HCT116 (cell line): ENCODE data around the gene MEG3. TPM values are rescaled to one million over a fixed set of nuclear protein-coding genes. Genes with fewer than 3 reads are reported as not detected.

ENCODE experiments used
- ATAC-seq: fragments of 200-7000 bp; cut with Tn5 transposase; 2 replicates; pipeline ENCODE4 v1.9.1; 2020; ENCODE audit warnings: mild to moderate bottlenecking, moderate library complexity
- BruUV-seq: library from RNA; stranded (reverse); fragments of 400-500 nt; replicated peaks from 2 replicates; lab custom pipeline; 2021; lab: Mats Ljungman, UMichigan
- CTCF ChIA-PET: fragments of 300-600 bp; sonication (Branson Sonifier 250); formaldehyde crosslinking; loops from one replicate; lab custom pipeline; 2021; ENCODE audit warnings: antibody characterized with exemption; lab: Charles Lee
- POLR2A ChIA-PET: fragments of 300-600, 350-600 bp; sonication (Branson Sonifier 250); formaldehyde crosslinking; loops from one replicate; lab custom pipeline; 2021; ENCODE audit warnings: antibody characterized with exemption; lab: Charles Lee
- RAD21 ChIA-PET, 2 experiments: fragments of 300-600 bp; sonication (Branson Sonifier 250); formaldehyde crosslinking; loops; one replicate each; lab custom pipeline; 2023; ENCODE audit warnings: low total read pairs in 2 of 2; ENCODE audit not compliant: uncharacterized antibody in 2 of 2, unreplicated experiment in 2 of 2, low non-redundant PET in 1 of 2; lab: Charles Lee
- DNase-seq: peaks from one replicate; pipeline ENCODE4 v3.0.0-alpha.2; 2010; ENCODE audit warnings: low read depth, low spot score
- H2AFZ ChIP-seq: fragments of 200-600 bp; shearing (Covaris generic), sonication (generic); 2 replicates; pipeline ENCODE4 v1.6.1; 2017; ENCODE audit warnings: low read depth, mixed run types, mixed read lengths, antibody characterized with exemption, low read length; ENCODE audit not compliant: poor library complexity, severe bottlenecking
- H3K27ac ChIP-seq: 2 replicates; pipeline ENCODE4 v1.5.1; 2012; ENCODE audit warnings: low read depth, low read length
- H3K27me3 ChIP-seq: fragments of 200-600 bp; sonication (generic); 2 replicates; pipeline ENCODE4 v1.6.1; 2016; ENCODE audit warnings: mixed run types, low read length, mixed read lengths; ENCODE audit not compliant: insufficient read depth
- H3K36me3 ChIP-seq, 2 experiments: fragments of 200-500 bp in 1 of 2; fragments of 200-600 bp in 1 of 2; sonication (Bioruptor generic) in 1 of 2; sonication (generic) in 1 of 2; 2 replicates each; pipeline versions ENCODE4 v1.5.1 to v1.6.1; 2014 to 2016; ENCODE audit warnings: low read length in 2 of 2, inconsistent platforms in 1 of 2, mixed read lengths in 1 of 2, mixed run types in 1 of 2; ENCODE audit not compliant: insufficient read depth in 2 of 2, control insufficient read depth in 1 of 2
- H3K4me1 ChIP-seq, 2 experiments: fragments of 200-600 bp in 1 of 2; sonication (generic) in 1 of 2; 2 replicates each; pipeline versions ENCODE4 v1.5.1 to v1.6.1; 2012 to 2017; ENCODE audit warnings: low read length in 2 of 2, inconsistent platforms in 1 of 2, mild to moderate bottlenecking in 1 of 2, mixed read lengths in 1 of 2, mixed run types in 1 of 2, moderate library complexity in 1 of 2; ENCODE audit not compliant: insufficient read depth in 2 of 2, control insufficient read depth in 1 of 2
- H3K4me2 ChIP-seq: fragments of 200-600 bp; sonication (generic); 2 replicates; pipeline ENCODE4 v1.6.1; 2017; ENCODE audit warnings: mixed run types, low read length, mixed read lengths
- H3K4me3 ChIP-seq, 2 experiments: fragments of 200-600 bp in 1 of 2; sonication (generic) in 1 of 2; replicated peaks in 1 of 2; 2 replicates each; pipeline ENCODE4 v1.5.1; 2011 to 2016; ENCODE audit warnings: low read length in 2 of 2, control low read depth in 1 of 2, low read depth in 1 of 2, mild to moderate bottlenecking in 1 of 2, mixed read lengths in 1 of 2, mixed run types in 1 of 2
- H3K79me2 ChIP-seq: fragments of 200-600 bp; sonication (generic); 2 replicates; pipeline ENCODE4 v1.6.1; 2017; ENCODE audit warnings: mild to moderate bottlenecking, mixed run types, low read length, moderate library complexity, mixed read lengths; ENCODE audit not compliant: insufficient read depth
- H3K9ac ChIP-seq: fragments of 200-600 bp; sonication (generic); 2 replicates; pipeline ENCODE4 v1.6.1; 2016; ENCODE audit warnings: low read length, mixed read lengths
- H3K9me2 ChIP-seq: fragments of 200-600 bp; sonication (generic), shearing (Covaris generic); 2 replicates; pipeline ENCODE4 v1.6.1; 2017; ENCODE audit warnings: mixed run types, mild to moderate bottlenecking, moderate library complexity; ENCODE audit not compliant: insufficient read depth
- H3K9me3 ChIP-seq, 2 experiments: fragments of 200-500 bp in 1 of 2; fragments of 200-600 bp in 1 of 2; sonication (Bioruptor generic) in 1 of 2; sonication (generic) in 1 of 2; 2 replicates each; pipeline ENCODE4 v1.6.1; 2014 to 2017; ENCODE audit warnings: low read length in 2 of 2, mixed read lengths in 2 of 2, inconsistent platforms in 1 of 2, low read depth in 1 of 2, mild to moderate bottlenecking in 1 of 2, mixed run types in 1 of 2, moderate library complexity in 1 of 2; ENCODE audit not compliant: control insufficient read depth in 1 of 2, insufficient read depth in 1 of 2
- H4K20me1 ChIP-seq: fragments of 200-600 bp; sonication (generic), shearing (Covaris generic); 2 replicates; pipeline ENCODE4 v1.6.1; 2017; ENCODE audit warnings: mixed run types, mild to moderate bottlenecking, moderate library complexity; ENCODE audit not compliant: insufficient read depth
- CBX3 ChIP-seq: IDR thresholded peaks from 2 replicates; pipeline ENCODE4 v1.6.1; 2012; ENCODE audit warnings: low read depth
- EGR1 ChIP-seq: IDR thresholded peaks from 2 replicates; pipeline ENCODE4 v1.6.1; 2012; ENCODE audit warnings: low read depth
- ELF1 ChIP-seq: IDR thresholded peaks from 2 replicates; pipeline ENCODE4 v1.6.1; 2012; ENCODE audit warnings: low read depth, borderline replicate concordance
- EZH2phosphoT487 ChIP-seq: fragments of 200-600 bp; IDR thresholded peaks from 2 replicates; pipeline ENCODE4 v1.6.1; 2018; ENCODE audit warnings: antibody characterized with exemption, borderline replicate concordance
- FOSL1 ChIP-seq: IDR thresholded peaks from 2 replicates; pipeline ENCODE4 v1.6.1; 2012; ENCODE audit warnings: low read depth
- JUND ChIP-seq: IDR thresholded peaks from 2 replicates; pipeline ENCODE4 v1.6.1; 2012
- POLR2A ChIP-seq: IDR thresholded peaks from 2 replicates; pipeline ENCODE4 v1.7.0; 2011; ENCODE audit warnings: borderline replicate concordance; ENCODE audit not compliant: insufficient read depth, insufficient read length; ENCODE audit errors: extremely low read depth
- RAD21 ChIP-seq: IDR thresholded peaks from 2 replicates; pipeline ENCODE4 v1.6.1; 2012; ENCODE audit warnings: low read depth, mild to moderate bottlenecking
- REST ChIP-seq: IDR thresholded peaks from 2 replicates; pipeline ENCODE4 v1.6.1; 2012; ENCODE audit warnings: low read depth
- SP1 ChIP-seq: IDR thresholded peaks from 2 replicates; pipeline ENCODE4 v1.6.1; 2012; ENCODE audit warnings: low read depth
- ZNF274 ChIP-seq: fragments of 200-500 bp; sonication (Bioruptor generic); IDR thresholded peaks from 2 replicates; pipeline ENCODE4 v1.6.1; 2014; ENCODE audit warnings: mild to moderate bottlenecking, low read depth, low read length, inconsistent platforms
- intact Hi-C: fragments of 100-400 bp; cut with micrococcal nuclease; formaldehyde crosslinking; loops from 2 replicates; pipeline ENCODE4 v1.10.0; 2022
- total RNA-seq: library from RNA; stranded (reverse); gene quantifications from one replicate; pipeline ENCODE4 v1.2.1, GENCODE V29; 2021; ENCODE audit not compliant: unreplicated experiment

MEG3 gene
- total RNA-seq, 1 experiment from 2014 or later: 2.5 TPM

- ChIA-PET CTCF (no interaction called here), RAD21 (no interaction called here), POLR2A (no interaction called here)
- Histone ChIP-seq H3K4me1 (no peaks in the 10 kb centered on the region), H3K9me3 (no peaks in the 10 kb centered on the region), H4K20me1 (no peaks in the 10 kb centered on the region), H3K36me3 (no peaks in the 10 kb centered on the region), H3K79me2 (no peaks in the 10 kb centered on the region), H3K9ac (no peak overlapping the region), H3K4me2 (no peak overlapping the region), H3K27me3 (no peaks in the 10 kb centered on the region), H2AFZ (no peak overlapping the region), H3K9me2 (no peaks in the 10 kb centered on the region), H3K27ac (no peak overlapping the region), H3K4me3 (no peak overlapping the region)
- intact Hi-C loops: no loop called here
- ATAC-seq (no peak), DNase-seq (no peak)
- no TSS peak for BruUV-seq
- TF ChIP-seq EZH2phosphoT487: no peak
- no peak for TF ChIP-seq FOSL1
- TF ChIP-seq JUND: no peak
- TF ChIP-seq POLR2A: no peak
- no peak for TF ChIP-seq REST
- no peak for TF ChIP-seq ELF1
- no peak for TF ChIP-seq CBX3
- no peak for TF ChIP-seq ZNF274
- TF ChIP-seq SP1: no peak
- TF ChIP-seq EGR1: no peak
- TF ChIP-seq RAD21: no peak
Measured at GRCh38 chr14:100785338-100785615, 40.6 kb upstream of the MEG3 start.
